Mesenchymal stem cell (in vitro differentiated cells and primary cell): ENCODE data around the gene KAT6B.

Experiments used
- DNase-seq: peaks from one replicate; pipeline ENCODE4 v3.0.0-alpha.2; 2013
- H2AFZ ChIP-seq: one replicate; pipeline ENCODE4 v1.6.1; 2013; ENCODE audit warnings: low read depth, mild to moderate bottlenecking, control low read depth, inconsistent platforms, low read length, moderate library complexity
- H2AK5ac ChIP-seq: 2 replicates; pipeline ENCODE4 v1.6.1; 2013; ENCODE audit warnings: low read length, moderate library complexity, mild to moderate bottlenecking, inconsistent platforms; ENCODE audit not compliant: severe bottlenecking
- H2BK120ac ChIP-seq: one replicate; pipeline ENCODE4 v1.6.1; 2013; ENCODE audit warnings: low read depth, mild to moderate bottlenecking, inconsistent platforms, low read length, moderate library complexity
- H2BK12ac ChIP-seq, 2 experiments: one replicate each; pipeline ENCODE4 v1.6.1; 2013; ENCODE audit warnings: inconsistent platforms in 2 of 2, low read length in 2 of 2, mild to moderate bottlenecking in 2 of 2, moderate library complexity in 2 of 2, control low read depth in 1 of 2
- H2BK15ac ChIP-seq: one replicate; pipeline ENCODE4 v1.6.1; 2013; ENCODE audit warnings: mild to moderate bottlenecking, low read depth, inconsistent platforms; ENCODE audit not compliant: poor library complexity, severe bottlenecking
- H2BK5ac ChIP-seq: 2 replicates; pipeline ENCODE4 v1.6.1; 2013; ENCODE audit warnings: low read depth, mild to moderate bottlenecking, low read length, control low read depth, inconsistent platforms; ENCODE audit not compliant: poor library complexity, severe bottlenecking
- H3K14ac ChIP-seq, 2 experiments: one replicate each; pipeline ENCODE4 v1.6.1; 2013; ENCODE audit warnings: inconsistent platforms in 2 of 2, low read length in 2 of 2, control low read depth in 1 of 2, mild to moderate bottlenecking in 1 of 2, moderate library complexity in 1 of 2
- H3K18ac ChIP-seq, 2 experiments: one replicate each; pipeline ENCODE4 v1.6.1; 2013; ENCODE audit warnings: inconsistent platforms in 2 of 2, low read length in 2 of 2, control low read depth in 1 of 2, low read depth in 1 of 2, mild to moderate bottlenecking in 1 of 2
- H3K23ac ChIP-seq, 2 experiments: one replicate each; pipeline ENCODE4 v1.6.1; 2013; ENCODE audit warnings: inconsistent platforms in 2 of 2, low read length in 2 of 2, mild to moderate bottlenecking in 2 of 2, moderate library complexity in 2 of 2, control low read depth in 1 of 2
- H3K27ac ChIP-seq: 2 replicates; pipeline ENCODE4 v1.5.1; 2013; ENCODE audit warnings: mild to moderate bottlenecking, moderate library complexity, low read length, control low read depth, inconsistent platforms; ENCODE audit not compliant: poor library complexity, severe bottlenecking
- H3K27me3 ChIP-seq, 2 experiments: 2 replicates each; pipeline versions ENCODE4 v1.6.1 to v1.7.0; 2013; ENCODE audit warnings: low read length in 2 of 2, mild to moderate bottlenecking in 2 of 2, moderate library complexity in 2 of 2, control low read depth in 1 of 2, inconsistent platforms in 1 of 2; ENCODE audit not compliant: control insufficient read depth in 1 of 2, insufficient read depth in 1 of 2
- H3K36me3 ChIP-seq, 2 experiments: 2 replicates each; pipeline versions ENCODE4 v1.6.1 to v1.7.0; 2013; ENCODE audit warnings: low read length in 2 of 2, control low read depth in 1 of 2, inconsistent platforms in 1 of 2, low read depth in 1 of 2, mild to moderate bottlenecking in 1 of 2; ENCODE audit not compliant: insufficient read depth in 2 of 2, control insufficient read depth in 1 of 2
- H3K4ac ChIP-seq, 2 experiments: one replicate each; pipeline ENCODE4 v1.6.1; 2013; ENCODE audit warnings: inconsistent platforms in 2 of 2, low read length in 2 of 2, mild to moderate bottlenecking in 2 of 2, moderate library complexity in 2 of 2, control low read depth in 1 of 2, low read depth in 1 of 2
- H3K4me1 ChIP-seq: 2 replicates; pipeline ENCODE4 v1.6.1; 2013; ENCODE audit warnings: low read depth, low read length, control low read depth; ENCODE audit not compliant: control insufficient read depth, insufficient read depth
- H3K4me2 ChIP-seq: 2 replicates; pipeline ENCODE4 v1.6.1; 2013; ENCODE audit warnings: low read length, mild to moderate bottlenecking, inconsistent platforms; ENCODE audit not compliant: poor library complexity, severe bottlenecking
- H3K4me3 ChIP-seq, 2 experiments: 2 replicates each; pipeline versions ENCODE4 v1.5.1 to v1.7.0; 2013; ENCODE audit warnings: low read length in 2 of 2, mild to moderate bottlenecking in 2 of 2, control low read depth in 1 of 2, low read depth in 1 of 2; ENCODE audit not compliant: insufficient read depth in 1 of 2
- H3K79me1 ChIP-seq: replicated peaks from 2 replicates; pipeline ENCODE4 v1.6.1; 2013; ENCODE audit warnings: mild to moderate bottlenecking, control low read depth, low read length, inconsistent platforms; ENCODE audit not compliant: poor library complexity, severe bottlenecking
- H3K9ac ChIP-seq: 2 replicates; pipeline ENCODE4 v1.7.0; 2013; ENCODE audit warnings: mild to moderate bottlenecking, low read length, moderate library complexity
- H3K9me3 ChIP-seq: 2 replicates; pipeline ENCODE4 v1.7.0; 2013; ENCODE audit warnings: mild to moderate bottlenecking, low read length; ENCODE audit not compliant: control insufficient read depth
- H4K8ac ChIP-seq: one replicate; pipeline ENCODE4 v1.6.1; 2013; ENCODE audit warnings: inconsistent platforms, mild to moderate bottlenecking, low read length, moderate library complexity
- H4K91ac ChIP-seq: one replicate; pipeline ENCODE4 v1.6.1; 2013; ENCODE audit warnings: mild to moderate bottlenecking, low read length, inconsistent platforms
- WGBS: methylation state at CpG from one replicate; pipeline ENCODE4 v1.1.7; 2013; ENCODE audit warnings: mixed read lengths; 5-methylcytosine and 5-hydroxymethylcytosine counted together

KAT6B gene

DNA sequence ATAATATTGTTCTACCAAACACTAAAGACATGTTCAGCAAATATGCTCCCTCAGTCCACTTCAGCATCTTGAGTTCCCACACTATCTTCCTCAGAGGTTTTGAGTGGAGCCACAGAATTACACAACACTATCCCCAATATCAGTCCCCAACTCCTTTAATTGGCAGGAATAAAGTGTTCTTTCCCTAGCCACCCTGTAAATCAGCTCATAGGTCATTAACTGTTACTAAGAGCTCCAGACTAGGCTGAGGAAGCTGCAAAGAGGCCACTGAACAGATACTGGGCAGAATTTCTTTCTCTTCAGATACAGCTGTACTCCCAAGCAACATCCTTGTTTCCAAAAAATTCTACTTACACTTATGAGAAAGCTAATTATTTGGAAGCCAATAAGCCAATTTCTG lies 11.6 kb upstream of the KAT6B start:
- Histone ChIP-seq H2BK15ac (no peak overlapping the region), H3K4ac (no peak overlapping the region), H3K9ac (no peak overlapping the region), H3K4me2 (no peak overlapping the region), H3K27ac (no peak overlapping the region), H4K8ac (no peak overlapping the region), H2BK12ac (no peak overlapping the region), H2BK5ac (no peak overlapping the region), H2AK5ac (no peak overlapping the region), H2AFZ (no peak overlapping the region), H3K9me3 (peaks cover 21% of the 10 kb centered on the region), H3K36me3 (no peaks in the 10 kb centered on the region), H3K27me3 (no peaks in the 10 kb centered on the region), H4K91ac (no peak overlapping the region), H3K23ac (no peak overlapping the region), H3K4me3 (no peak overlapping the region), H3K14ac (no peak overlapping the region), H2BK120ac (no peak overlapping the region), H3K4me1 (no peaks in the 10 kb centered on the region), H3K18ac (no peak overlapping the region), H3K79me1 (no peaks in the 10 kb centered on the region)
- no peak for DNase-seq

DNA sequence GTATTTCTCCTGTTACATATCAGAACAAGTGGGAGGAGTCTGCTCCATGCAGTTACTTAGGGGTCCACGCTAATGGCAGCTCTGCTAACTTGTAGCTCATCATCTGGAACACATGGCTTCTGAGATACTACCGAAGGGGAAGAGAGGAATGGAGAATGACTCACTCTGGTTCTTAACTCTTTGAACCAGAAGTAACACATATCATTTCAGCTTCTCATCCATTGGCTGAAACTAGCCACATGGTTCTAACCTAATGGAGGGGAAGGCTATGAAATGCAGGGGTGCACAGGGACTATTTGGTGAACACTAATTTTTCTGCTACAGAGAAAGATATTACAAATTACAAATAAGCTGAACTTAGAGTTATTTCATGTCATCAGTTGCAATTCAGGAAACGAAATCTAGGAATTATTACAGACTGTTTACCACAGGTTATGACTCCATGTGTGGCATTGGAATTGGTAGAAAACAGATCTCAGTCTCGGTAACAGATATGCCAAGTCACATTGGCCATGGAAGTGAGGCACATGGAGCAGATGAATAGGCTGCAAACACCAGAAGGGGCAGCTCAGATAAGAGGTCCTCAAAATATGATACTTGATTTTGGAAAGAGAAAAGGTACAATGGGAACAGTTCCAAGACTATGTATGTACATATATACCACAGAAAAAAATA lies 9.4 kb upstream of the KAT6B start:
- Histone ChIP-seq H3K27ac (no peak overlapping the region), H2AK5ac (no peak overlapping the region), H3K4me1 (no peaks in the 10 kb centered on the region), H3K36me3 (no peaks in the 10 kb centered on the region), H3K79me1 (no peaks in the 10 kb centered on the region), H2BK120ac (no peak overlapping the region), H2BK15ac (no peak overlapping the region), H3K9me3 (peaks cover 13% of the 10 kb centered on the region), H3K14ac (no peak overlapping the region), H3K9ac (no peak overlapping the region), H2BK5ac (no peak overlapping the region), H4K8ac (no peak overlapping the region), H3K23ac (no peak overlapping the region), H2BK12ac (no peak overlapping the region), H4K91ac (no peak overlapping the region), H3K4ac (no peak overlapping the region), H3K18ac (no peak overlapping the region), H3K4me3 (no peak overlapping the region), H3K4me2 (no peak overlapping the region), H3K27me3 (no peaks in the 10 kb centered on the region), H2AFZ (no peak overlapping the region)
- no peak for DNase-seq
- 88% methylated on average over 4 of the region's 4 CpGs for WGBS

- no peak overlapping the region for H4K91ac ChIP-seq
- peak overlapping the region in 1 of 2 experiments; percentile 12 for H2BK12ac ChIP-seq
- H3K4ac ChIP-seq, result no peak overlapping the region
- H3K27ac ChIP-seq, result no peak overlapping the region
- peaks cover 10% of the 10 kb centered on the region for H3K9me3 ChIP-seq
- DNase-seq, result no peak
- H3K79me1 ChIP-seq, result peaks cover 3% of the 10 kb centered on the region
- no peak overlapping the region for H2AK5ac ChIP-seq
- peaks cover 8% of the 10 kb centered on the region for H3K4me1 ChIP-seq
- no peak overlapping the region for H3K4me2 ChIP-seq
- H3K27me3 ChIP-seq, result no peaks in the 10 kb centered on the region
- peak overlapping the region in 1 of 2 experiments; percentile 77 for H3K18ac ChIP-seq
- H2BK15ac ChIP-seq, result no peak overlapping the region
- 80% methylated on average over 3 of the region's 3 CpGs for WGBS
- H2AFZ ChIP-seq, result no peak overlapping the region
- H3K9ac ChIP-seq, result no peak overlapping the region
- no peak overlapping the region for H3K23ac ChIP-seq
- H3K36me3 ChIP-seq, result no peaks in the 10 kb centered on the region
- H3K4me3 ChIP-seq, result no peak overlapping the region
- no peak overlapping the region for H4K8ac ChIP-seq
- no peak overlapping the region for H2BK120ac ChIP-seq
- H3K14ac ChIP-seq, result no peak overlapping the region
- H2BK5ac ChIP-seq, result no peak overlapping the region
Measured at GRCh38 chr10:74821501-74821900, 4.9 kb upstream of the KAT6B start.

- 61% methylated on average over 2 of the region's 2 CpGs for WGBS
- H4K91ac ChIP-seq, result no peak overlapping the region
Measured at GRCh38 chr10:74822101-74822500, 4.3 kb upstream of the KAT6B start.

More at GRCh38 chr10:74822101-74822500, 4.3 kb upstream of the KAT6B start:
- Histone ChIP-seq H3K36me3 (no peaks in the 10 kb centered on the region), H3K14ac (no peak overlapping the region), H2BK15ac (no peak overlapping the region), H4K8ac (no peak overlapping the region), H3K23ac (no peak overlapping the region), H3K27me3 (no peaks in the 10 kb centered on the region), H2BK120ac (no peak overlapping the region), H3K27ac (no peak overlapping the region), H3K9ac (peak overlapping the region; percentile 71), H3K4me3 (no peak overlapping the region), H2BK5ac (no peak overlapping the region), H3K4me1 (peaks cover 9% of the 10 kb centered on the region), H3K4me2 (no peak overlapping the region), H3K18ac (peak overlapping the region in 1 of 2 experiments; percentile 59), H3K79me1 (peaks cover 3% of the 10 kb centered on the region), H2AK5ac (no peak overlapping the region), H3K4ac (no peak overlapping the region), H2BK12ac (no peak overlapping the region), H2AFZ (no peak overlapping the region), H3K9me3 (peaks cover 4% of the 10 kb centered on the region)
- no peak for DNase-seq
